ENCODE data around the gene WBP2NL. TPM values are rescaled to one million over a fixed set of nuclear protein-coding genes. Genes with fewer than 3 reads are reported as not detected.

Gene WBP2NL
- total RNA-seq, 1 donor from 2014 or later, result not detected

GRCh38 chr22:42007922-42008321, 9.3 kb downstream of the WBP2NL start:
- intact Hi-C loops (cut with DNase I), result no loop called here
- DNase-seq (ENCODE audit: low spot score in 2 of 2), result no peak
- Histone ChIP-seq H3K4me3 (no peak overlapping the region), H3K4me1 (no peaks in the 10 kb centered on the region), H3K36me3 (no peaks in the 10 kb centered on the region), H3K27ac (no peak overlapping the region), H3K9me3 (peaks cover 0 to 24% of the 10 kb centered on the region in 2 donors), H3K27me3 (no peaks in the 10 kb centered on the region)
- TF ChIP-seq CTCF (IDR thresholded peaks at IDR 0.05), result no peak

GRCh38 chr22:42010778-42011177, 12.2 kb downstream of the WBP2NL start:
- no peak overlapping the region for H3K4me3 ChIP-seq
- peaks cover 0 to 24% of the 10 kb centered on the region in 2 donors for H3K9me3 ChIP-seq
- intact Hi-C loops (cut with DNase I), result no loop called here
- no peaks in the 10 kb centered on the region for H3K36me3 ChIP-seq
- H3K4me1 ChIP-seq, result no peaks in the 10 kb centered on the region
- no peak overlapping the region for H3K27ac ChIP-seq
- no peak for TF ChIP-seq CTCF (IDR thresholded peaks at IDR 0.05)
- no peak for DNase-seq (ENCODE audit: low spot score in 2 of 2)
- no peaks in the 10 kb centered on the region for H3K27me3 ChIP-seq

GRCh38 chr22:42013385-42013784, 14.8 kb downstream of the WBP2NL start:
- Histone ChIP-seq H3K36me3 (no peaks in the 10 kb centered on the region), H3K27me3 (no peaks in the 10 kb centered on the region), H3K9me3 (peaks cover 0 to 24% of the 10 kb centered on the region in 2 donors), H3K4me3 (no peak overlapping the region), H3K27ac (no peak overlapping the region), H3K4me1 (no peaks in the 10 kb centered on the region)
- TF ChIP-seq CTCF (IDR thresholded peaks at IDR 0.05), result no peak
- intact Hi-C loops (cut with DNase I), result no loop called here
- no peak for DNase-seq (ENCODE audit: low spot score in 2 of 2)

GRCh38 chr22:42016111-42016510, 17.5 kb downstream of the WBP2NL start:
- Histone ChIP-seq H3K4me3 (no peak overlapping the region), H3K9me3 (peaks cover 0 to 7% of the 10 kb centered on the region in 2 donors), H3K27ac (no peak overlapping the region), H3K4me1 (no peaks in the 10 kb centered on the region), H3K36me3 (no peaks in the 10 kb centered on the region), H3K27me3 (no peaks in the 10 kb centered on the region)
- intact Hi-C loops (cut with DNase I), result no loop called here
- DNase-seq (ENCODE audit: low spot score in 2 of 2), result no peak
- no peak for TF ChIP-seq CTCF (IDR thresholded peaks at IDR 0.05)

- no peaks in the 10 kb centered on the region for H3K36me3 ChIP-seq
- no peak overlapping the region for H3K4me3 ChIP-seq
- intact Hi-C loops (cut with DNase I), result no loop called here
- no peaks in the 10 kb centered on the region for H3K4me1 ChIP-seq
- no peaks in the 10 kb centered on the region for H3K27me3 ChIP-seq
- H3K27ac ChIP-seq, result no peak overlapping the region
- TF ChIP-seq CTCF (IDR thresholded peaks at IDR 0.05), result no peak
- no peaks in the 10 kb centered on the region for H3K9me3 ChIP-seq
- no peak for DNase-seq (ENCODE audit: low spot score in 2 of 2)
Observed at GRCh38 chr22:42018224-42018623, 19.6 kb downstream of the WBP2NL start.

GRCh38 chr22:42021571-42021970, 23.0 kb downstream of the WBP2NL start:
- Histone ChIP-seq H3K27ac (no peak overlapping the region), H3K4me3 (no peak overlapping the region), H3K36me3 (no peaks in the 10 kb centered on the region), H3K4me1 (no peaks in the 10 kb centered on the region), H3K9me3 (no peaks in the 10 kb centered on the region), H3K27me3 (no peaks in the 10 kb centered on the region)
- no peak for DNase-seq (ENCODE audit: low spot score in 2 of 2)
- intact Hi-C loops (cut with DNase I), result no loop called here
- TF ChIP-seq CTCF (IDR thresholded peaks at IDR 0.05), result no peak

Data from ascending aorta (tissue), 2 donors.